Breast epithelium (tissue), 4 donors: ENCODE results near the gene CHCHD4. TPM values are rescaled to one million over a fixed set of nuclear protein-coding genes. Genes with fewer than 3 reads are reported as not detected.

Experiments used
- DNase-seq, 2 donors: peaks; one replicate each; pipeline ENCODE4 v3.0.0-alpha.2; 2019; ENCODE audit warnings: low spot score in 2 of 2
- H3K27ac ChIP-seq, 2 donors: fragments of 200-600 bp; sonication (generic) in 1 of 2; one replicate each; pipeline ENCODE4 v1.5.1; 2016 to 2019; ENCODE audit warnings: mild to moderate bottlenecking in 1 of 2
- H3K27me3 ChIP-seq, 2 donors: fragments of 200-600 bp; sonication (generic) in 1 of 2; one replicate each; pipeline versions ENCODE4 v1.5.1 to v1.6.0; 2017 to 2019; ENCODE audit warnings: control low read depth in 1 of 2, mild to moderate bottlenecking in 1 of 2
- H3K36me3 ChIP-seq: fragments of 200-600 bp; one replicate; pipeline ENCODE4 v1.5.1; 2019
- H3K4me1 ChIP-seq, 2 donors: fragments of 200-600 bp; sonication (generic); one replicate each; pipeline ENCODE4 v1.5.1; 2016 to 2019; ENCODE audit warnings: control low read depth in 1 of 2
- H3K4me3 ChIP-seq, 3 donors: fragments of 200-600 bp; sonication (generic); 1 replicate in 2 of 3; 2 replicates in 1 of 3; pipeline ENCODE4 v1.5.1; 2016 to 2019; ENCODE audit warnings: mild to moderate bottlenecking in 3 of 3, moderate library complexity in 2 of 3
- H3K9me3 ChIP-seq, 2 donors: fragments of 200-600 bp; sonication (generic) in 1 of 2; one replicate each; pipeline ENCODE4 v1.5.1; 2016 to 2019; ENCODE audit warnings: control low read depth in 1 of 2
- CTCF ChIP-seq, 3 donors: fragments of 450-650 bp; IDR thresholded peaks; one replicate each; pipeline ENCODE4 v1.5.1; 2016 to 2017; ENCODE audit warnings: antibody characterized with exemption in 3 of 3, mild to moderate bottlenecking in 3 of 3, moderate library complexity in 3 of 3
- POLR2A ChIP-seq: fragments of 450-650 bp; IDR thresholded peaks from one replicate; pipeline ENCODE4 v1.6.1; 2016; ENCODE audit warnings: antibody characterized with exemption, mild to moderate bottlenecking, moderate library complexity
- POLR2AphosphoS5 ChIP-seq, 3 donors: sonication (generic); formaldehyde crosslinking; IDR thresholded peaks; one replicate each; pipeline ENCODE4 v1.6.1; 2017; ENCODE audit warnings: antibody characterized with exemption in 3 of 3
- intact Hi-C: fragments of 100-400 bp; cut with DNase I; formaldehyde crosslinking; loops from one replicate; pipeline ENCODE4 v1.15.1; 2023; ENCODE audit warnings: low total_unique reads
- total RNA-seq, 3 donors: library from RNA; depleted of rRNA; stranded (reverse); fragments of >200 nt; gene quantifications; one replicate each; pipeline ENCODE4 v1.1.0, GENCODE V29; 2016

CHCHD4 gene
- total RNA-seq, 3 donors from 2014 or later = 15.1 to 19.9 (median 17.9) TPM

DNA sequence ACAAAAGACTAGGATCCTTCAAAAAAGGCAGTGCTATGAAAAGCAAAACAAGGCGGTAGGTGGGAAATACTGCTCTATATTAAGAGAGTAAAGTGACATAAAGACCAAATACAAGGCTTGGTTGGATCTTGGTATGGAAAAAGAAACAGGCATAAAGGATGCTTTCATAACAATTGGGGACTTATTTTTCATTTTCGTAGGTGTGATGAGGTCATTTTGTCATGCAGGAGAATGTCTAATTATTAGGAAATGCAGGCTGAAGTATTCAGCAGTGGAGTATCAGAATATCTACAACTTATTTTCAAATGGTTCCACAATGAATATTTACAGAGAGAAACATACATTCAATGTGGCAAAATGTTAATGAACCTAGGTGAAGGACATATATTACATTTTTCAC lies 44.8 kb upstream of the CHCHD4 start:
- no peaks in the 10 kb centered on the region for H3K4me1 ChIP-seq
- no peaks in the 10 kb centered on the region for H3K27me3 ChIP-seq
- H3K36me3 ChIP-seq = peaks cover 38% of the 10 kb centered on the region
- no peak for DNase-seq
- no peak overlapping the region for H3K27ac ChIP-seq
- TF ChIP-seq CTCF (IDR thresholded peaks at IDR 0.05) (no peak), POLR2A (no peak), POLR2AphosphoS5 (IDR thresholded peaks at IDR 0.05) (no peak)
- intact Hi-C loops = no loop called here
- no peak overlapping the region for H3K4me3 ChIP-seq
- no peaks in the 10 kb centered on the region for H3K9me3 ChIP-seq

- intact Hi-C loops = no loop called here
- DNase-seq = no peak
- H3K9me3 ChIP-seq = peaks cover 0 to 4% of the 10 kb centered on the region in 2 donors
- H3K4me3 ChIP-seq = no peak overlapping the region
- H3K27me3 ChIP-seq = no peaks in the 10 kb centered on the region
- no peaks in the 10 kb centered on the region for H3K4me1 ChIP-seq
- TF ChIP-seq CTCF (IDR thresholded peaks at IDR 0.05) = no peak
- TF ChIP-seq POLR2AphosphoS5 (IDR thresholded peaks at IDR 0.05) = no peak
- no peak for TF ChIP-seq POLR2A
- H3K36me3 ChIP-seq = peaks cover 59% of the 10 kb centered on the region
- H3K27ac ChIP-seq = no peak overlapping the region
Observed at GRCh38 chr3:14166877-14167603, 42.4 kb upstream of the CHCHD4 start.

DNA sequence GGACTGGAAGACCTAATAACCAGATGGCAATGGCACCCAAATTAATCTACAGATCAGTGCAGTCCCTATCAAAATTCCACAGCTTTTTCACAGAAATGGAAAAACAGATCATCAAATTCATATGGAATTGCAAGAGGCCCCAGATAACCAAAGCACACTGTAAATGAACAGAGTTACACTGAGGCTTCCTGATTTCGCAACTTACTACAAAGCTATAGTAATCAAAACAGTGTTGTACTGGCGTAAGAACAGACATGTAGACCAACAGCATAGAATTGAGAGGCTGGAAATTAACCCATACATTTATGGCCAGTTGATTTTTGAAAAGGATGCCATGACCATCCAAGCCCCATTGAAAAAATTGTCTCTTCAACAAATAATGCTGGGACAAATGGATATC lies 37.5 kb upstream of the CHCHD4 start:
- Histone ChIP-seq H3K27me3 (no peaks in the 10 kb centered on the region), H3K9me3 (peaks cover 6 to 13% of the 10 kb centered on the region in 2 donors), H3K4me3 (no peak overlapping the region), H3K27ac (no peak overlapping the region), H3K36me3 (peaks cover 72% of the 10 kb centered on the region), H3K4me1 (no peaks in the 10 kb centered on the region)
- intact Hi-C loops = loop anchor here (5.0 kb wide), 1 partner anchor 1275 kb away; no protein-coding TSS in a partner anchor
- no peak for TF ChIP-seq POLR2AphosphoS5 (IDR thresholded peaks at IDR 0.05)
- TF ChIP-seq POLR2A = no peak
- TF ChIP-seq CTCF (IDR thresholded peaks at IDR 0.05) = no peak
- DNase-seq = no peak

DNA sequence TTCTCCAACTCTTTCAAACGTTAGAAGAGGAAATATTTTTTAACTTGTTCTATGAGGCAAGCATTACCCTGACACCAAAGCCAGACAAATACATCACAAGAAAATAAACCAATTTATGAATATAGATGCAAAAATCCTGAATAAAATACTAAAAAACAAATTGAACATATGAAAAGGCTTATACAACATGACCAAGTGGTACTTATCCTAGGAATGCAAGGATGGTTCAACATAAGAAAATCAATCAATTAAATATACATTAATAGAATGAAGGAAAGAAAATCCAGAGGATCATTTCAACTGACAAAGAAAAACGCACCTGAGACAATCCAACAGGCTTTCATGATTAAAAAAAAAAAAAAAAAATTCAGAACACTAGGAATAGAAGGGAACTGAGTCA lies 36.6 kb upstream of the CHCHD4 start:
- DNase-seq = no peak
- no peaks in the 10 kb centered on the region for H3K27me3 ChIP-seq
- H3K36me3 ChIP-seq = peaks cover 67% of the 10 kb centered on the region
- H3K9me3 ChIP-seq = peaks cover 6 to 13% of the 10 kb centered on the region in 2 donors
- H3K4me3 ChIP-seq = no peak overlapping the region
- intact Hi-C loops = loop anchor here (5.0 kb wide), 1 partner anchor 1276 kb away; no protein-coding TSS in a partner anchor
- H3K4me1 ChIP-seq = no peaks in the 10 kb centered on the region
- H3K27ac ChIP-seq = no peak overlapping the region
- TF ChIP-seq POLR2A = no peak

- DNase-seq = no peak
- Histone ChIP-seq H3K4me1 (no peaks in the 10 kb centered on the region), H3K9me3 (peaks cover 6 to 13% of the 10 kb centered on the region in 2 donors), H3K36me3 (peaks cover 50% of the 10 kb centered on the region), H3K27ac (no peak overlapping the region), H3K4me3 (no peak overlapping the region), H3K27me3 (no peaks in the 10 kb centered on the region)
- no peak for TF ChIP-seq POLR2AphosphoS5 (IDR thresholded peaks at IDR 0.05)
- TF ChIP-seq POLR2A = no peak
- TF ChIP-seq CTCF (IDR thresholded peaks at IDR 0.05) = no peak
- intact Hi-C loops = no loop called here
Observed at GRCh38 chr3:14159426-14159825, 34.8 kb upstream of the CHCHD4 start.
